Hematopoietic multipotent progenitor cell treated with erythropoietin and hydrocortisone succinate and interleukin-3 and kit ligand, for 15 days (in vitro differentiated cells): ENCODE results near the gene ASB18.
"Not testable (repeated sequence)": the region's sequence is repeated elsewhere in the genome, so short reads cannot be mapped to it uniquely, and the experiment has no call there.

Experiments
- DNase-seq: peaks from one replicate; pipeline ENCODE4 v3.0.0-alpha.2; 2015; ENCODE audit warnings: low spot score

ASB18 gene

GRCh38 chr2:236264256-236264655 is at the start of gene ASB18:
TSS of gene ASB18 (minus strand) at chr2:236264406. CDS start at chr2:236264345, 61 bp downstream.
- DNase-seq: no peak

GRCh38 chr2:236311286-236311685 is 47.1 kb upstream of the ASB18 start:
- DNase-seq: no peak

DNA sequence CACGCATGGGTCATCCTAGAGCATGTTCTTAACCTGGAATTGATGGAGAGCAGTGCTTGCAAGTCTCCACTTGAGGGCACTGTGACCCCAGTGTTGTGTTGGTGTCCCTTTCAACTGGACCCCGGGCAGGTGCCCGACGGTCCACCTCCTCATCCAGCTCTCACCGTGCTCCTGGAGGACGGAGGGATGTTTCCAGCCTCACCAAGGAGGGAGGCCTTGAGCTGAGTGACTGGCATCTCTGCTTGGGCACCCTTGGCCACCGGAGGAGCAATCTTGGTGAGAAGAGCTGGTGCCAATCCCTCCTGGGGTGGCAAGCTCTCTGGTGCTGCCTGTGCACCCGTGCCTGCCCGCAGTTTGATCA is 45.4 kb upstream of the ASB18 start:
- no peak for DNase-seq

DNA sequence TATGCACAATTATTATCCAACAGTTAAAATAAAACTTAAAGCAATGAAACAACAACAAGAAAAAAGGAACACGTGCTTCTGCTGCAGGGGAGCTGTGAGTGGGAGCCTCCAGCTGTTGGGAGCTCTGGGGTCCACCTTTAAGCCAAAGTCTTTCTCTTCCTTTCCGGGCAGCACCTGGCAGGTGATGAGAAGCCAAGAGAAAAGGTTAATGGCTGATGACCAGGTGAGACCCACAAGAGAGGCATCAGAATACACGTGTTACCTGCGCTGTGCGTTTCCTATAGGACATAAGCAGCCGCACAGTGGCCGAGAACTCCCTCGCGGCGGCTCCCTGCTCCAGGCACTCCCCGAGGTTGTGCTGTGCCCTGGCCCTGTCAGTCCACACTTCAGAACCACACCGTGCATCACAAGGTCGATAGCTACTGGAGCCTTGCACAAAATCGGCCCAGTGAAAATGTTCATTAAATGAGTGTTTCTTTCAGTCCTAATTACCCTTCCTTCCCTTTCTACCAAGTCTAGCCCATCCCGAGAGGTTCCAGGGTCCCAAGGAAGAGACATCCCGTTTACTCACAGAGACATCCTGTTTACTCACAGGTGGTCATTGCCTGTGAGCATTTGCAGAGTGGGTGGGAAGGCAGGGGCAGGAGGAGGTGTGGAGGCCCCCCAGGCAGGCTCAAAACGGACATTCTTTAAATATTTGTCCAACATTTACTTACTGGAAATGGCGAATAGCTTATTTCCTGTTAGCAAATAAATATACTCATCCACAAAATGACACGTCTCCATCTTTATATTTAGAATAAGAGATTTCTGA is 44.9 kb upstream of the ASB18 start:
- DNase-seq: no peak

DNA sequence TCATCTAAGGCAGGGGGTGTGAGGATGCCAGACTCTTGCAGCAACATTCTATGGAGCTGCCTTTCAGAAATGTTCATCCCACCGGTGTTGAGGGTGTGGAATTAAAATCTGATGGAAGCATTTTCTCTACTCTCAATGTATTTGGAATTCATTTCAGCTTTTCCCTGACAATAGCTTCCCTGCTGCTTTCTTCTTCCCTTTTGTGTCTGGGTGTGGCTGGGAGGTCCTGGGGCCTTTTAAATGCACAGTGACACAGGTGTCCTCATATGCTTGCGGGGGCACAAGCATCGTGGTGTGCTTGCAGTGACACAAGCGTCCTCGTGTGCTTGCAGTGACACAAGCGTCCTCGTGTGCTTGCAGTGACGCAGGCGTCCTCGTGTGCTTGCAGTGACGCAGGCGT is 43.4 kb upstream of the ASB18 start:
- DNase-seq: no peak

GRCh38 chr2:236306825-236307540 is 42.8 kb upstream of the ASB18 start:
- no peak for DNase-seq

DNA sequence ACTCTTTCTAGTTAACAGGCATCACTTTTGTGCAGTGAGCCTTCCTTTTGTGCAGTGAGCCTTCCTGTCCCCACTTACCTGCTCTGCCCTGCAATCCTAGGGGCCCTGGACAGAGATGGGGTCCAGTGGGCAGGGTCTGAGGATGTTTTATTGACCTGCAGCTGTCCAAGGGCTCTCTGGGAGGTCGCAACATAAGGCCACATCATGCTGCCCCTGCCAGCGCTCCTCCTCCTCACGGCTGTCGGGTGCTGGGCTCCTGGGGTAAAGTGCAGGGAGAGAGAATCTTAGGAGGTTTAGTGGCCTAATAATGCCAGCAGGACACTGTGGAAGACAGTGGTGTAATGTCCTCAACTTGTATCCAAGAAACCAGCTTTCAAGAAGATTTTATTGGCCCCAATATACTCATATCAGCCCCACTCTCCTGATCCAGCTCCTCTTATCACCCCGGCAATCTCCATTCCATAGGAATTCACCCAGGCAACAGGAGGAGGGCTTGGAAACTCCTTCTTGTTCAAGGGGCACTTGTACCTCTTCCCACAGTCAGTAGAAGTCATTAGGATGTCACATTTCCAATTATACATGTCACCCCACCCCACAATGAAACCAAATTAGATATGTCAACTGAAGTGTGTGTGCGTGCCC is 41.9 kb upstream of the ASB18 start:
- no peak for DNase-seq

DNA sequence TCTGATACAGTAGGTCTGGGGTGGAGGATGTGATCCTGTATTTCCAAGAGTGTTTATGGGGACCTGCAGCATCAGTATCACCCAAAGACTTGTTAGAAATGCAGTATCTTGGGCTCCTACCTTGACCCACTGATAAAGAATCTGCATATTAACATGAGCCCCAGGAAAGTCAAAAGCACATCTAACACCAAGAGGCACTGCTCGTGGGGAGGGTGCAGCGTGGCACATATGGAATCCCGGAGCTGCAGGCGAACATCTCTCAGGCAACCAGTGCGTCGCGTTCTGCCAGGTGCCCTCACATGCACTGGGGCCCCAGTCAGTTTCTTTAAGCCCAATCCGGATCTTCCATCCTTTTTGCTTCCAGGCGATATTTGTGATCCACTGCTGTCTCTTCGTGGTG is 41.3 kb upstream of the ASB18 start:
- DNase-seq: no peak

DNA sequence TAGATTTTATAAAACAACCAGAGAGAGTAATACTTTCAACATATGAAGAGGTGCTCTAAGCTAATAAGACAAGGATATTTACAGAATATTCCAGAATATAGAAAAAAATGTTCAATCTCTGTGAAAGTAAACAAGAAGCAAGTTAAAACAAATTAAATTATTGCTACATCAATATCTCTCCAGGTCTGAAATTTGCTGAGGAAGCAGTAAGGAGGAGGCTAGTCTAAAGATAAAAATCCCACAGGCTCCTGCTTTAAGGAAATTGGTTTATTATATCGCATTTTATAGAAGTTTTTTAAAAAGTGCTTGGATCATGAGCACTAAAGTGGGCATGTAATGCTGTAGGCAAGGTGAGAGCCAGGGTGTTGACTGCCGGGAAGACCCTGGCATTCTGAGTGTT is 39.7 kb upstream of the ASB18 start:
- DNase-seq: no peak

DNA sequence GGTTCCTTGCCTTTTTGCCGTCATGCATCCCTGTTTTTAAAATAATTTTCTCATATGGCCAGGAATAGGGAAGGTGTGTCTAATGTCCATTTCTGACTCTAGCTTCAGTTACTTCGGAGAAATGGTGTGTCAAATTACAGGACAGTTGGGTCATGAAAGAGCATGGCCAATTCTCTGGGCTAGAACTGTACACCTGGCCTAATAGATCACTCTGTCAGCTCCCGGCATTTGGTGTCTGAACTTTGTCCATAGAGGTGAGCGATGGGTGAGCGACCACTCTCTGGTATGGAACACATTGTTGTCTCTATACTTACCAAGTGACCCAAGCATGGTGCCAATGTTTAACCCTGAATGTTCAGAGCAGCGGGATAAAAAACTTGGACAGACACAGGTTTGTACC is 38.3 kb upstream of the ASB18 start:
- DNase-seq: no peak

GRCh38 chr2:236298924-236299475 is 34.8 kb upstream of the ASB18 start:
- DNase-seq: no peak

GRCh38 chr2:236295481-236295880 is 31.3 kb upstream of the ASB18 start:
- no peak for DNase-seq

- no peak for DNase-seq
Observed at GRCh38 chr2:236294647-236295046, 30.4 kb upstream of the ASB18 start.

- no peak for DNase-seq
Observed at GRCh38 chr2:236293241-236293810, 29.1 kb upstream of the ASB18 start.

GRCh38 chr2:236291911-236292310 is 27.7 kb upstream of the ASB18 start:
- no peak for DNase-seq

- no peak for DNase-seq
Observed at GRCh38 chr2:236291476-236291875, 27.3 kb upstream of the ASB18 start.

- no peak for DNase-seq
Observed at GRCh38 chr2:236290742-236291425, 26.7 kb upstream of the ASB18 start.

GRCh38 chr2:236289766-236290462 is 25.7 kb upstream of the ASB18 start:
- DNase-seq: no peak

DNA sequence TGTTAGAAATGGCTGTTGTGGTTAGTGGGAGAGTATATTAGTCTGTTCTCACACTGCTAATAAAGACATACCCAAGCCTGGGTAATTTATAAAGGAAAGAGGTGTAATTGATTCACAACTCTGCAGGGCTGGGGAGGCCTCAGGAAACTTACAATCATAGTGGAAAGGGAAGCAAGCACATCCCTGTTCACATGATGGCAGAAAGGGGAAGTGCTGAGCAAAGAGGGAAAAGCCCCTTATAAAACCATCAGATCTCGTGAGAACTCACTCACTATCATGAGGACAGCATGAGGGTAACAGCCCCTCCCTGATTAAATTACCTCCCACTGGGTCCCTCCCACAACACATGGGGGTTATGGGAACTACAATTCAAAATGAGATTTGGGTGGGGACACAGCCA is 24.2 kb upstream of the ASB18 start:
- DNase-seq: not testable (repeated sequence)

GRCh38 chr2:236287656-236288055 is 23.4 kb upstream of the ASB18 start:
- DNase-seq: no peak

DNA sequence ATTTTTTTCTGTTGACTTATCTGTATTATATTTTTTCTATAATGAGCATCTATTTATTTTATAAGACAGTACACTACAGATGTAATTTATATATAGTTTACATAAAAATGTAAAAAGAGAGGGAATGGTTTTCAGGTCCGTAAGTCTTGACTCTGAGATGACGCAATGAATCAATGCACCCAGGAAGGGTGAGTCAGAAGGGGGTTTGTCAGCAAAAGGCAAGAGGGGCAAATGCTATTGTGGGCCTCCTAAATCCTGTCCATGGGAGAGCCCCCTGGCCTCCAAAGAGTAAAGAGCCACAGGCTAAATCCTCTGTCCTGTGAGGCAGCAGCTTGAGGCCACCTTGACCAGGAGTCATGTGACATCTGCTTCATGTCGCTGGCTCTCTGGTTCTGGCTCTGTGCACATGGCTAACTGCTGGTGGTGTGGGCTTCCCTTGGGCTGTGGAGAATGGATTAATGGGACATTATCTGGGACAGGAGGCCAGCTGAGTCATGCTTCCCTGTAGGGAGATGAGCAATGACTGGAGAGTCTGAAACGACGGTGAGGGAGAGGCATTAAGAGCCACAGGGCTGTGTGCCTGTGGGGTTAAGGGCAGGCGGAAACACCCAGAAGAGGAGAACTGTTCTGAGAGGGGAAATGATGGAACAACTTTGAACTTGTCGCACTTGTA is 22.8 kb upstream of the ASB18 start:
- DNase-seq: no peak
